H9 (cell line): ENCODE measurements around the gene FAM193A. TPM values are rescaled to one million over a fixed set of nuclear protein-coding genes. Genes with fewer than 3 reads are reported as not detected.

Experiments used
- DNase-seq: peaks from one replicate; pipeline ENCODE4 v3.0.0-alpha.2; 2017
- H2AFZ ChIP-seq: one replicate; pipeline ENCODE4 v1.6.1; 2013; ENCODE audit warnings: mild to moderate bottlenecking, low read length, control low read depth, moderate library complexity
- H2AK5ac ChIP-seq: 2 replicates; pipeline ENCODE4 v1.6.1; 2013; ENCODE audit warnings: low read length, control low read depth, mixed read lengths; ENCODE audit not compliant: insufficient read length
- H2BK120ac ChIP-seq: one replicate; pipeline ENCODE4 v1.6.1; 2013; ENCODE audit warnings: low read depth, mild to moderate bottlenecking, low read length, control low read depth, inconsistent platforms; ENCODE audit not compliant: poor library complexity, severe bottlenecking
- H2BK12ac ChIP-seq: 2 replicates; pipeline ENCODE4 v1.6.1; 2013; ENCODE audit warnings: low read length, control low read depth, mixed read lengths, low read depth; ENCODE audit not compliant: insufficient read length
- H2BK15ac ChIP-seq: 2 replicates; pipeline ENCODE4 v1.6.1; 2013; ENCODE audit warnings: low read depth, low read length, control low read depth
- H2BK20ac ChIP-seq: one replicate; pipeline ENCODE4 v1.6.1; 2013; ENCODE audit warnings: low read depth, mild to moderate bottlenecking, low read length, control low read depth, inconsistent platforms; ENCODE audit not compliant: poor library complexity, severe bottlenecking
- H2BK5ac ChIP-seq: 2 replicates; pipeline ENCODE4 v1.6.1; 2013; ENCODE audit warnings: low read length, control low read depth, mixed read lengths; ENCODE audit not compliant: insufficient read length
- H3K14ac ChIP-seq: 2 replicates; pipeline ENCODE4 v1.6.1; 2013; ENCODE audit warnings: low read length, control low read depth; ENCODE audit not compliant: insufficient read depth
- H3K18ac ChIP-seq: 2 replicates; pipeline ENCODE4 v1.6.1; 2013; ENCODE audit warnings: low read depth, mild to moderate bottlenecking, mixed read lengths, low read length, control low read depth; ENCODE audit not compliant: insufficient read length
- H3K23ac ChIP-seq: 2 replicates; pipeline ENCODE4 v1.6.1; 2013; ENCODE audit warnings: low read length, control low read depth, mixed read lengths, low read depth; ENCODE audit not compliant: insufficient read length
- H3K23me2 ChIP-seq: 2 replicates; pipeline ENCODE4 v1.6.1; 2013; ENCODE audit warnings: low read depth, mild to moderate bottlenecking, mixed read lengths, low read length, control low read depth; ENCODE audit not compliant: insufficient read length, poor library complexity, severe bottlenecking
- H3K27ac ChIP-seq: 2 replicates; pipeline ENCODE4 v1.5.1; 2013; ENCODE audit warnings: low read length, control low read depth, mixed read lengths, low read depth; ENCODE audit not compliant: insufficient read length
- H3K27me3 ChIP-seq: 2 replicates; pipeline ENCODE4 v1.6.1; 2013; ENCODE audit warnings: low read length, control low read depth, inconsistent platforms; ENCODE audit not compliant: insufficient read depth
- H3K4ac ChIP-seq: 2 replicates; pipeline ENCODE4 v1.6.1; 2013; ENCODE audit warnings: low read depth, mild to moderate bottlenecking, control low read depth, inconsistent platforms, low read length, moderate library complexity
- H3K4me1 ChIP-seq: 2 replicates; pipeline ENCODE4 v1.6.1; 2013; ENCODE audit warnings: low read length, control low read depth, inconsistent platforms; ENCODE audit not compliant: insufficient read depth
- H3K4me2 ChIP-seq: 2 replicates; pipeline ENCODE4 v1.6.1; 2013; ENCODE audit warnings: low read length, control low read depth, mixed read lengths; ENCODE audit not compliant: insufficient read length, insufficient read depth
- H3K56ac ChIP-seq: 2 replicates; pipeline ENCODE4 v1.6.1; 2013; ENCODE audit warnings: low read depth, mild to moderate bottlenecking, mixed read lengths, low read length, control low read depth; ENCODE audit not compliant: insufficient read length
- H3K79me1 ChIP-seq: 2 replicates; pipeline ENCODE4 v1.6.1; 2013; ENCODE audit warnings: low read depth, mild to moderate bottlenecking, moderate library complexity, low read length, control low read depth, inconsistent platforms; ENCODE audit not compliant: insufficient read depth, poor library complexity, severe bottlenecking
- H3K79me2 ChIP-seq: 2 replicates; pipeline ENCODE4 v1.6.1; 2013; ENCODE audit warnings: low read length, control low read depth, inconsistent platforms; ENCODE audit not compliant: insufficient read depth
- H3K9ac ChIP-seq: 2 replicates; pipeline ENCODE4 v1.6.1; 2013; ENCODE audit warnings: low read length, control low read depth, mixed read lengths; ENCODE audit not compliant: insufficient read length; ENCODE audit errors: extremely low read depth
- H3K9me3 ChIP-seq: one replicate; pipeline ENCODE4 v1.6.1; 2013; ENCODE audit warnings: low read depth, low read length, inconsistent platforms; ENCODE audit not compliant: control insufficient read depth
- H3T11ph ChIP-seq: one replicate; pipeline ENCODE4 v1.6.1; 2013; ENCODE audit warnings: mild to moderate bottlenecking, low read length, control low read depth, inconsistent platforms
- H4K20me1 ChIP-seq: one replicate; pipeline ENCODE4 v1.6.1; 2013; ENCODE audit not compliant: control insufficient read depth, insufficient read length, insufficient read depth
- H4K5ac ChIP-seq: 2 replicates; pipeline ENCODE4 v1.6.1; 2013; ENCODE audit warnings: low read depth, mild to moderate bottlenecking, mixed read lengths, low read length, control low read depth; ENCODE audit not compliant: insufficient read length
- H4K8ac ChIP-seq: replicated peaks from 2 replicates; pipeline ENCODE4 v1.6.1; 2013; ENCODE audit warnings: low read length, control low read depth, mixed read lengths, low read depth; ENCODE audit not compliant: insufficient read length
- H4K91ac ChIP-seq: 2 replicates; pipeline ENCODE4 v1.6.1; 2013; ENCODE audit warnings: low read depth, mild to moderate bottlenecking, moderate library complexity, mixed read lengths, low read length, control low read depth; ENCODE audit not compliant: insufficient read length
- H3K27ac Mint-ChIP-seq, 3 experiments: 2 replicates in 2 of 3; 3 replicates in 1 of 3; pipeline ENCODE4 v1.8.0; 2020 to 2021; ENCODE audit warnings: mixed read lengths in 3 of 3, mild to moderate bottlenecking in 1 of 3, moderate library complexity in 1 of 3
- H3K27me3 Mint-ChIP-seq: 2 replicates; pipeline ENCODE4 v1.8.0; 2021; ENCODE audit warnings: low read depth, mild to moderate bottlenecking, moderate library complexity, mixed read lengths
- H3K36me3 Mint-ChIP-seq, 3 experiments: 2 replicates in 2 of 3; 3 replicates in 1 of 3; pipeline ENCODE4 v1.8.0; 2020 to 2021; ENCODE audit warnings: low read depth in 3 of 3, mixed read lengths in 3 of 3; ENCODE audit not compliant: insufficient read depth in 1 of 3
- H3K4me1 Mint-ChIP-seq, 2 experiments: 2 replicates each; pipeline ENCODE4 v1.8.0; 2020; ENCODE audit warnings: mixed read lengths in 2 of 2
- H3K4me3 Mint-ChIP-seq, 2 experiments: 2 replicates in 1 of 2; 3 replicates in 1 of 2; pipeline ENCODE4 v1.8.0; 2020 to 2021; ENCODE audit warnings: mild to moderate bottlenecking in 2 of 2, mixed read lengths in 2 of 2, moderate library complexity in 1 of 2
- H3K9me3 Mint-ChIP-seq, 2 experiments: 2 replicates in 1 of 2; 3 replicates in 1 of 2; pipeline ENCODE4 v1.8.0; 2020; ENCODE audit warnings: mild to moderate bottlenecking in 2 of 2, mixed read lengths in 2 of 2, moderate library complexity in 1 of 2
- CTCF ChIP-seq: fragments of 200-600 bp; sonication (generic); conservative IDR thresholded peaks from 3 replicates; pipeline ENCODE4 v1.8.0; 2021; ENCODE audit warnings: antibody characterized with exemption, mild to moderate bottlenecking
- WGBS: extraction: QIAGEN DNeasy Blood & Tissue Kit; methylation state at CpG from one replicate; pipeline ENCODE4 v1.1.7; 2013; ENCODE audit warnings: missing lambda C conversion rate, low lambda C conversion rate, mixed read lengths; ENCODE audit not compliant: insufficient read length; ENCODE audit errors: extremely low coverage; 5-methylcytosine and 5-hydroxymethylcytosine counted together
- total RNA-seq: library from RNA; stranded (reverse); gene quantifications from 2 replicates; pipeline ENCODE4 v1.2.1, GENCODE V29; 2021

The FAM193A gene
- total RNA-seq, 1 experiment from 2014 or later = 36.9 TPM

GRCh38 chr4:2494992-2495391, 41.5 kb upstream of the FAM193A start:
- Histone ChIP-seq H3K18ac (no peak overlapping the region), H3K23me2 (no peaks in the 10 kb centered on the region), H3K27ac (no peak overlapping the region), H4K20me1 (peaks cover 5% of the 10 kb centered on the region), H2AK5ac (no peak overlapping the region), H2BK12ac (no peak overlapping the region), H2BK120ac (no peak overlapping the region), H3K79me1 (peaks cover 4% of the 10 kb centered on the region), H2BK5ac (no peak overlapping the region), H3K9me3 (no peaks in the 10 kb centered on the region), H3K79me2 (peaks cover 9% of the 10 kb centered on the region), H3K23ac (no peak overlapping the region), H4K8ac (no peak overlapping the region), H3K56ac (no peak overlapping the region), H3K4me2 (no peak overlapping the region), H2BK20ac (no peak overlapping the region), H3T11ph (no peak overlapping the region), H3K4me1 (no peaks in the 10 kb centered on the region), H2AFZ (no peak overlapping the region), H3K27me3 (no peaks in the 10 kb centered on the region), H3K9ac (no peak overlapping the region), H2BK15ac (no peak overlapping the region), H4K91ac (no peak overlapping the region), H3K14ac (no peak overlapping the region), H4K5ac (no peak overlapping the region), H3K4ac (no peak overlapping the region)
- no CpG with 5 or more reads among the region's 3 CpGs for WGBS
- DNase-seq = no peak
- no peak overlapping the region for H3K4me3 Mint-ChIP-seq
- H3K9me3 Mint-ChIP-seq = no peaks in the 10 kb centered on the region
- H3K4me1 Mint-ChIP-seq = no peaks in the 10 kb centered on the region
- H3K27me3 Mint-ChIP-seq = no peaks in the 10 kb centered on the region
- H3K36me3 Mint-ChIP-seq = peaks cover 52 to 91% (median 73%) of the 10 kb centered on the region in 3 experiments; a peak in 6 of 7 replicates
- TF ChIP-seq CTCF = no peak
- H3K27ac Mint-ChIP-seq = 0 out of 7 replicates have a peak overlapping the region, but pooled peaks of 1 of the 3 experiments have one; percentile 22
